Measurements from ENCODE around the gene ARHGEF10L. TPM values are rescaled to one million over a fixed set of nuclear protein-coding genes. Genes with fewer than 3 reads are reported as not detected.

Gene ARHGEF10L
- total RNA-seq, 2 experiments from 2014 or later, result not detected

DNA sequence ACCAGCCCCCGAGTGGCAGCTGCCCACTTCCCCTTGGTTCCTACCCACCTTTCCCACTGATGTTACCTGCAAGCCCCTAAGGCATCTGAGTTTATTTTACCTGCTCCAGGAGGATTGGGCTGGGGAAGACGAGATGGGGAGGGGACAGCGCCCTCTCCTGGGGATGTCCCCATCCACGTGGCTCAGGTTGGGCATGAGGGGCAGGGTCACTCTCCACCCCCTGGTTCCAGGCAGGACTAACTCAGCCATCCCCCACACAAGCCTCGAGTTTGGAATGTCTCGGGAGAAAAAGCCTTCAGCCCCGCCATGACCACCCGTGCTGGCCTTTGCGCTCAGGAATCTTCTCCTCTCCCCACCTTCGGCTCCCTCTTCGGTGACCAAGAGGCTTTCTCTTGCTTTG, 90.0 kb downstream of the ARHGEF10L start:
- Mint-ChIP-seq H3K36me3 (ENCODE audit: low read depth) (no peaks in the 10 kb centered on the region), H3K9me3 (no peaks in the 10 kb centered on the region), H3K27me3 (no peaks in the 10 kb centered on the region), H3K27ac (no peak overlapping the region), H3K4me1 (no peaks in the 10 kb centered on the region), H3K4me3 (no peak overlapping the region)
- ChIA-PET POLR2A (no interaction called here), CTCF (no interaction called here)
- DNase-seq, result no peak

DNA sequence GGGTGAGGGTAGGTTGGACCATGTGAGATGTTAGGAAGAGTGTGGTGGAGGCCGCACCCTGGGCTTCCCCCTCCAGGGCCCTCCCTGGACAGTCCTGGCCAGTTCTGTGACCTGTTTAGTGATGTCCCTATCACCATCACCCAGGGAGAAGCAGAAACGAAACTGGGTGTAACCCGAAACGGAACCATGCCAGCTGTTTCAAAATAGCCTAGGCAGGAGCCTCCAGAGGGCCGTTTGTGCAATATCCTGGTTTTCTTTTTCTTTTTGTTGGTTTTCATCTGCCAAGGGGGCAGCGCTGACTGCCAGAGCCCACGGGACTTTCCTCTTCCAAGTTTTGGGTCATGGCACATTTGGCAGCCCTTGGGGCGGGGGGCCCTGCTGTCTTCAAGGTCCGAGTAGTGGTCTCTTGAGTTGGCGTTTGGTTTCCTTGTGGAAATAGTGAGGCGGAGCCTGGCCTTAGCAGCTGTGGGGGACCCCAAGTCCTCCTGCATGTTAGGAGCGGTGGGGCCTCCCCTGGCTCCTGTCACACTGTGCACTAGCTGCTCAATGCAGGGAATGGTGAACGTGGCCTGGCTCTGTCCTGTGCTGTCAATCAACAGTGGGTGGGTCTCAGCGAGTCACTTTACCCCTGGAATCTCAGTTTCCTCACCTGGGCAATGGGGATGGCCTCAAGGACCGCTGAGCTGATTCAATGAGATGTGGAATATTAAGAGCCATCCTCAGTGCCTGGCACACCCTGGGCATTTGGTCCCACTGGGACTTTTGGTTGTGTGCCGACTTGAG, 90.7 kb downstream of the ARHGEF10L start:
- H3K9me3 Mint-ChIP-seq, result no peaks in the 10 kb centered on the region

DNA sequence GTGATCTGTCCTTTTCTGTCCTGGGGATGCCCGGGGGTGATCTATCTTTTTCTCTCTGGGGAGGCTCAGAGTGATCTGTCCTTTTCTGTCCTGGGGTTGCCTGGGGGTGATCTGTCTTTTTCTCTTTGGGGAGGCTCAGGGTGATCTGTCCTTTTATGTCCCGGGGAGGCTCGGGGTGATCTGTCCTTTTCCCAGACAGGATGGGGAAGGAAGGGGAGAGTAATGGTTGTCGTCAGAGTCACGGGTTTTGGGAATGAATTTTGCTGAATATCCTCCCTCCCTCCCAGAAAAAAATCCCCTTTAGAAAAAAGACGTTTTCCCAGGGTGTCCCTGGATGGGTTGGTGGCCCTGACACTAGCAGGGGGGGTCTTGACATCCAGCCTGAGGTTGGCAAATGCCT, 91.5 kb downstream of the ARHGEF10L start:
- no peak for DNase-seq
- Mint-ChIP-seq H3K4me3 (no peak overlapping the region), H3K4me1 (no peaks in the 10 kb centered on the region), H3K27ac (no peak overlapping the region), H3K27me3 (no peaks in the 10 kb centered on the region), H3K36me3 (ENCODE audit: low read depth) (no peaks in the 10 kb centered on the region), H3K9me3 (no peaks in the 10 kb centered on the region)
- CTCF ChIA-PET, result no interaction called here
- POLR2A ChIA-PET, result no interaction called here

More for the DNA sequence above, 90.7 kb downstream of the ARHGEF10L start:
- DNase-seq, result no peak
- H3K4me3 Mint-ChIP-seq, result no peak overlapping the region
- ChIA-PET POLR2A (no interaction called here), CTCF (no interaction called here)
- no peaks in the 10 kb centered on the region for H3K36me3 Mint-ChIP-seq (ENCODE audit: low read depth)
- no peak overlapping the region for H3K27ac Mint-ChIP-seq
- no peaks in the 10 kb centered on the region for H3K27me3 Mint-ChIP-seq
- H3K4me1 Mint-ChIP-seq, result no peaks in the 10 kb centered on the region

DNA sequence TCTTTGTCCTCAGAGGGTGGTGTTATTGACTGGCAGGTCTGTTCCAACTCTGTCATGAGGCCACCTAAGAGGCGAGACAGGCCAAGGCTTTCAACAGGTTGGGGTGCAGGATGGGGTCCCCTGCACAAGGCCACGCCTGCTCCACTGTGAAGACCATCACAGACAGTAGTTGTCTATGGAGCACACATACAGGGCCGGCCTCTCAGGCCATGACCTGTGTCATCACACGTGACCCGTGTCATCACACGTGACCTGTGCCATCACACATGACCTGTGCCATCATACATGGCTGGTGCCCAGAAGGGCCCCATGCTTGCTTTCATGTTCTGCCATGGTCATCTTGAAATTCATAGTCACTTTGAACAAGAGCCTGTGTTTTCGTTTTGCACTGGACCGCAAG, 91.9 kb downstream of the ARHGEF10L start:
- no peak for DNase-seq
- H3K4me3 Mint-ChIP-seq, result no peak overlapping the region
- H3K27ac Mint-ChIP-seq, result no peak overlapping the region
- CTCF ChIA-PET, result no interaction called here
- no peaks in the 10 kb centered on the region for H3K27me3 Mint-ChIP-seq
- POLR2A ChIA-PET, result no interaction called here
- no peaks in the 10 kb centered on the region for H3K36me3 Mint-ChIP-seq (ENCODE audit: low read depth)
- H3K4me1 Mint-ChIP-seq, result no peaks in the 10 kb centered on the region
- H3K9me3 Mint-ChIP-seq, result no peaks in the 10 kb centered on the region

DNA sequence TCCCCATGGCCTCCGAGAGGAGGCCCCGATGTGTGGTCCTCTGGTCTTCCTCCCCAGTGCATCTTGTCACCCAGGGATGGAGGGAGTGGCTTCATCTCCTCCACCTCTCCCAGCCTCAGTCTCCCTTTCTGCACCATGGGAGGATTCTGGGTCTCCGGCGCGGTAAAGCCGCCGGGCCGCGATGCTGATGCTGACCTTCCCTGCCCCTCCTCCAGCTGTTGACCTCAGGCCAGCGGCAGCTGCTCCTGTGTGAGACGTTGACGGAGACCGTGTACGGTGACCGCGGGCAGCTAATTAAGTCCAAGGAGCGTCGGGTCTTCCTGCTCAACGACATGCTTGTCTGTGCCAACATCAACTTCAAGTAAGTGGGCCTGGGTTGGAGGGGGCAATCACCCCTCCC, 92.6 kb downstream of the ARHGEF10L start:
- Mint-ChIP-seq H3K4me1 (no peaks in the 10 kb centered on the region), H3K27me3 (no peaks in the 10 kb centered on the region), H3K27ac (no peak overlapping the region), H3K4me3 (no peak overlapping the region), H3K36me3 (ENCODE audit: low read depth) (no peaks in the 10 kb centered on the region), H3K9me3 (no peaks in the 10 kb centered on the region)
- ChIA-PET CTCF (no interaction called here), POLR2A (no interaction called here)
- DNase-seq, result no peak

DNA sequence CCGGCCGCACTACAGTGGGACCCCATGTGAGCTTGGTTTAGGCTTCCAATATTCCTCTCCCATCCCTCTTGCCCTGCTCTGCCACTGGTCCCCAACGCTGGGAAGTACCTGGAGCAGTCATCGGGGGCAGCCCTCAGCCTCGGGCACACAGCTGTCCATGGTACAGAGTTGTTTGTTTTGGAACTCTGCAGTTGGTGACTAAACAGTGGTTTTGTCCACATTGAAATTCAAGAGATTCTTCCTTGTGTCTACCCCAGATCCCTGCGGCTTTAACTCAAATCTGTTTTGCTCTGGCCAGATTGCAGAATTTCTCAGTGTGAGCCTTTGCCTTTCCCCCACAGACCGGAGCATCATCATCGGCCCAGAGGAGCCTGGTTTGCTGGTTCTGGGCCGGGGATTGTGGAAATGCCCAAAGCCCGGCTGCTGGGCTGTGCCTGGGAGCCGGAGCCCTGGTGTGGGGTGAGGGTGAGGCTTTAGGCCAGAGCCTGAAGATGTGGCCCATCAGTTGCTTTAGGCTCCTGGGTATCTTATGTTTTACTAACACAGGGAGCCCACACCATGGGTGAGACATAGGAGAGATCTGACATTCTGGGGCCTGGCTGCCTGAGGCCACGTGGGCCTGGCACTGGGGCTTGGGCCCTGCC, 93.2 kb downstream of the ARHGEF10L start:
- no peaks in the 10 kb centered on the region for H3K4me1 Mint-ChIP-seq

DNA sequence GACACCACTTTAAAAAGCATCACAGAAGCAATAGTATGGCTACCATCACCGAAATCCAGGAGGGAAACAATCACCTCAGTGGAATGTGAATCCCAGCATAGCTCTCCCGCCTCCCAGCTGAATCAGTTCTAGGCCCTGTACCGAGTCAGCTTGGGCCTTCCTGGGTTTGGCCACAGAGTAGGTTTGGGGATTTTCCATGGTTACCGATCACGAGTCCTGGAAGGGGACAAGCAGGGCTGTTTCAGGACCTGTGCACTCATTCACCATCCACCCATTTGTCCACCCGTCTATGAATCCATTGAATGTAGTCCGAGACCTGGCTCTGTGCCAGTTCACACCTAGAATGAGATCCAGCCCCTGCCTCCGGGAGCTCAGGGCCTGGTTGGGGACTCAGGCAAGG, 94.2 kb downstream of the ARHGEF10L start:
- Mint-ChIP-seq H3K36me3 (ENCODE audit: low read depth) (no peaks in the 10 kb centered on the region), H3K9me3 (no peaks in the 10 kb centered on the region), H3K4me1 (no peaks in the 10 kb centered on the region), H3K27ac (no peak overlapping the region), H3K4me3 (no peak overlapping the region), H3K27me3 (no peaks in the 10 kb centered on the region)
- no peak for DNase-seq
- ChIA-PET CTCF (no interaction called here), POLR2A (no interaction called here)

More for the DNA sequence above, 93.2 kb downstream of the ARHGEF10L start:
- H3K27ac Mint-ChIP-seq, result no peak overlapping the region
- H3K4me3 Mint-ChIP-seq, result no peak overlapping the region
- no peaks in the 10 kb centered on the region for H3K27me3 Mint-ChIP-seq
- ChIA-PET POLR2A (no interaction called here), CTCF (no interaction called here)
- no peaks in the 10 kb centered on the region for H3K36me3 Mint-ChIP-seq (ENCODE audit: low read depth)
- H3K9me3 Mint-ChIP-seq, result no peaks in the 10 kb centered on the region
- no peak for DNase-seq

DNA sequence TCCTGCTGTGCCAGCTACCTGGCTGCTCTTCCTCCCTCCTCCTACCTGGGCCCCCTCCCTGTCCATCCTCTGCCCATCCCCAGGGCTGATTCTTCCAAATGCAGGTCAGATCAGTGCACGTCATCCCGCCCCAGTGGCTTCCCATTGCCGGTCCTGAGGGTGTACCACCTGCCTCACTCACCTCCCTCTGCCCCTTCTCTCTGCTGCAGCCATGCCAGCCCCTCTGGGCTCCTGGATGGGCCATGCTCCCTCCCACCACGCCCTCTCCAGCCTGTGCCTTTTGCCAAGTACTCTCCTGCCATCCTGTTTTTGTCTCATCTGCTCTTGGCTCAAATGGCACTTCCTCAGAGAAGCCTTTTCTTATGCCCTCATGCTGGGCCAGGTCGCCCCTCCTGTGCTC, 95.8 kb downstream of the ARHGEF10L start:
- H3K4me3 Mint-ChIP-seq, result no peak overlapping the region
- POLR2A ChIA-PET, result no interaction called here

DNA sequence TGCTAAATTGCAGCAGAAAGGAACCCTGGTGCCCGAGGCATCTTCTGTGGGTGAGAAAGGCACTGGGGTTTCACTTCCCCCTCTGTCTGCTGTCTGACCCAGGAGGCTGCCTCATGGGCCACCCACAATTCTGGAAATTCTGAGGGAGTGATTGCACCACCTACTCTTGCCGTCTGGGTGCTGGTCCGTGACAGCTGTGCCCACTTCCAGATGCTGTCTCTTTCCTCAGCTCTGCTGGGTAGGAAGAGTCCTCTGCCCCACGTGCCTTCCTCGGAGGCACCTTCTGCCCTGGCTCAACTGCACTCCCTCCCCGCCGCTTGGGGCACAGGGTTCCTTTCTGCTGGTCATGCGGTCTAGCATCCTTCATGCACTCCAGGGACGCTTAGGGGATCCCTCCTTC, 96.3 kb downstream of the ARHGEF10L start:
- H3K4me3 Mint-ChIP-seq, result no peak overlapping the region
- ChIA-PET CTCF (no interaction called here), POLR2A (no interaction called here)
- H3K27me3 Mint-ChIP-seq, result no peaks in the 10 kb centered on the region
- H3K9me3 Mint-ChIP-seq, result no peaks in the 10 kb centered on the region
- H3K27ac Mint-ChIP-seq, result no peak overlapping the region
- H3K36me3 Mint-ChIP-seq (ENCODE audit: low read depth), result no peaks in the 10 kb centered on the region
- DNase-seq, result no peak
- H3K4me1 Mint-ChIP-seq, result no peaks in the 10 kb centered on the region

More for the DNA sequence above, 95.8 kb downstream of the ARHGEF10L start:
- H3K36me3 Mint-ChIP-seq (ENCODE audit: low read depth), result no peaks in the 10 kb centered on the region
- DNase-seq, result no peak
- H3K9me3 Mint-ChIP-seq, result no peaks in the 10 kb centered on the region
- no peak overlapping the region for H3K27ac Mint-ChIP-seq
- no peaks in the 10 kb centered on the region for H3K27me3 Mint-ChIP-seq
- CTCF ChIA-PET, result no interaction called here
- H3K4me1 Mint-ChIP-seq, result no peaks in the 10 kb centered on the region

DNA sequence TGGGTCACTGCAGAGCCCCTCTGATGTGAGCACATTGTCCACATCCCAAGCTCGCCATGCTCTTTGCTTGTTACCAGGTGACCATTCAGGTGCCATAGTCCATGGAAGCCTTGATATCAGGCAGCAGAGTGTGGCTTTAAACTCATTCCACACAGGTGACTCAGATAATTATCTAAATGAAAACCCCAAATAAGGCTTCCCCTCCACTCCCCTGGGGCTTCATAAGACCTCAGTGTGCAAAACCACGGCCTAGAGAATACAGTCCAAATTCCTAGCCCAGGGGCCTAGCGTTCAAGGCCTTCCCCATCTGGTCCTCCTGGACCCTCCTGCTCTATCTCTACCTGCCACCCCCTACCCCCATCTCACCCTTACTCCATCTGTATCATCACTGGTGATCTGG, 97.1 kb downstream of the ARHGEF10L start:
- ChIA-PET CTCF (interaction anchor here (0.9 kb wide), 1 partner anchor 25 kb away, joined by 3 read pairs; no protein-coding TSS in a partner anchor), POLR2A (no interaction called here)
- DNase-seq, result no peak
- no peak overlapping the region for H3K4me3 Mint-ChIP-seq
- no peaks in the 10 kb centered on the region for H3K27me3 Mint-ChIP-seq
- no peaks in the 10 kb centered on the region for H3K4me1 Mint-ChIP-seq
- no peaks in the 10 kb centered on the region for H3K36me3 Mint-ChIP-seq (ENCODE audit: low read depth)
- H3K27ac Mint-ChIP-seq, result no peak overlapping the region
- H3K9me3 Mint-ChIP-seq, result no peaks in the 10 kb centered on the region

DNA sequence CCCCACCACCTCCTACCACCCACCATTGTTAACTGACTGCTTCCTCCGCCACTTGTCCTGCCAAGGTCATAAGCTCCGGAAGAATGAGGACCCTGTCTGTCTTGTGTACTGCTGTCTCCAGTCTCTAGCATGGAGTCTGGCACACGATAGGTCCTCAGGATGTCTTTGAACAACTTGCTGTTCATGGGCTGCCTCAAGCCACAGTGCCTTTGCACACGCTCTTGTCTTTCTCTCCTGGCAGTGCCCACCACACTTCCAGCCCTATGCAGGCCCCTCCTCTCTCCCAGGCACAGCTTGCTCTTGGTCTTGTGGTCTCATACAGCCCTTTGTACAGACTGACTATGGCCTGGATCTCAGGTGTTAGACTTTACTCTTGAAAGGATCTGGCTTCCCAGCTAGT, 97.6 kb downstream of the ARHGEF10L start:
- Mint-ChIP-seq H3K36me3 (ENCODE audit: low read depth) (no peaks in the 10 kb centered on the region), H3K27ac (no peak overlapping the region), H3K4me3 (no peak overlapping the region), H3K4me1 (no peaks in the 10 kb centered on the region), H3K9me3 (no peaks in the 10 kb centered on the region), H3K27me3 (no peaks in the 10 kb centered on the region)
- ChIA-PET CTCF (interaction anchor here (0.9 kb wide), 1 partner anchor 24 kb away, joined by 3 read pairs; no protein-coding TSS in a partner anchor), POLR2A (no interaction called here)
- DNase-seq, result no peak

DNA sequence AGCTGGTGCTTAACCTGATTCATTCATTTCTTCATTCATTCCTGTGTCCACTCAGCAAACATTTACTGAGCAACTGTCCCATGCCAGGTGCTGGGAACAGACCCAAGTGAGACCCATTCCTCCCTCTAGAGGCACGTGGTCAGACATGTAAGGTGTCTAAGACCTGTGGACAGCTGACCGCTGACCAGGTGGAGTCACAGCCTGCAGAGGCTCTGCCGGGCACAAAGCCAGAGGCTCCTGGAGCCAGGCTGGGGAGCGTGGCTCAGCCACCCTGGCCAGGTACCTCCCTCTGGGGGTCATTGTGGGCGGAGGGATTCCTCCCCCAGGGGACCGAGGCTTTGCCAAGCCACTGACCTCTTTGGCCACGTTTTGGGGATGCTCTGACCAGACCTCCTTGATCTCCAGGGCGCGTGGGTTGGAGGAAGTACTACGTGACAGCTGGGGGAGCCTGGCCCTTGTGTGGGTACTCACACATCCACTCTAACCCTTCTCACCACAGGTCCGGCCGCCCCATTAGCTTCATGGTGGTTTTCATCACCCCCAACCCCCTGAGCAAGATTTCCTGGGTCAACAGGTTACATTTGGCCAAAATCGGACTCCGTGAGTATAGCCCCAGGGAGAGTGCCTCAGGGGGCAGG, 100.3 kb downstream of the ARHGEF10L start:
- H3K27me3 Mint-ChIP-seq, result no peaks in the 10 kb centered on the region
- ChIA-PET CTCF (no interaction called here), POLR2A (no interaction called here)
- no peak overlapping the region for H3K27ac Mint-ChIP-seq
- H3K4me1 Mint-ChIP-seq, result no peaks in the 10 kb centered on the region
- H3K4me3 Mint-ChIP-seq, result no peak overlapping the region
- no peaks in the 10 kb centered on the region for H3K9me3 Mint-ChIP-seq
- DNase-seq, result no peak
- no peaks in the 10 kb centered on the region for H3K36me3 Mint-ChIP-seq (ENCODE audit: low read depth)

DNA sequence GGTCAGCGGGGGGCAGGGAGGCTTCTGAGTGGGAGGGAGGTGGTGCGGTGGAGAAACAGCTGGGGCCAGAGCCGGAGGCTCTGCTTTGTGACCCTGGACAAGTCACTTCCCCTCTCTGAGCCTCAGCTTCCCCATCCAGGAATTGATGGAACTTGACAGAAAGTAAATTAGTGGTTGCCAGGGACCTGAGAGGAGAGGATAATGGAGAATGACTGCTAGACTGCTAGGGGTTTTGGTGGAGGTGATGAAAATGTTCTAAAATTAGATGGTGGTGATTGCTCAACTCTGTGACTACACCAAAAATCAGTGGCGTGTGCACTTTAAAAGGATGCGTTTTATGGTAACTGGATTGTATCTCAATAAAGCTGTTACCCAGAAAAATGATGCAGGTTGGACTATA, 100.9 kb downstream of the ARHGEF10L start:
- no peak for DNase-seq
- no peaks in the 10 kb centered on the region for H3K4me1 Mint-ChIP-seq
- no peak overlapping the region for H3K4me3 Mint-ChIP-seq
- no peaks in the 10 kb centered on the region for H3K9me3 Mint-ChIP-seq
- CTCF ChIA-PET, result no interaction called here
- H3K27ac Mint-ChIP-seq, result no peak overlapping the region
- no peaks in the 10 kb centered on the region for H3K36me3 Mint-ChIP-seq (ENCODE audit: low read depth)
- POLR2A ChIA-PET, result no interaction called here
- no peaks in the 10 kb centered on the region for H3K27me3 Mint-ChIP-seq
